NCI-H1436 (cell line): ENCODE data around the gene SFXN1.

Experiments
- DNase-seq: peaks from one replicate; lab custom pipeline; 2025; lab: John Stamatoyannopoulos, UW

Gene SFXN1

GRCh38 chr5:175576096-175576495 is 97.7 kb downstream of the SFXN1 start:
- no peak for DNase-seq

GRCh38 chr5:175576591-175576990 is 98.2 kb downstream of the SFXN1 start:
- DNase-seq = no peak
